ENCODE data around the gene NRIP1. TPM values are rescaled to one million over a fixed set of nuclear protein-coding genes. Genes with fewer than 3 reads are reported as not detected.

NRIP1 gene
- total RNA-seq, 1 experiment from 2014 or later: 29.6 TPM

DNA sequence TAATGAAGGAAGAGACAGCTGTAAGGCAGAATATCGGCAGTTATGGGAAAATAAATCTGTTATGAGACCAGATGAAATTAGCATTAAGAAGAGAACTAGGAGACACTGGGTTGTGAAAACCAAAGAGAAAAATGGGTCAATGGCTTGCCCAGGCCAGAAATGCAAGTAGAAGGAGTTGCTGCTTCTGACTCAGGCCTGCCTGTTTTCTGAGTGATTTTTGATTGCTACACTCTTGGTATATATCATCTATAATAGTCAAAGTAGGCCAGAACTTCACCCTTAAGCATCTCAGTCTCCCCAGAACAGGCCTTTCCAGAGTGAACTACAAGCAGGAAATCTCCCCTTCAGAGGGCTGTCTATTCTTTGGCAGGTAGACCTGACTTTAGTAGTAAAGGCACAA is 107.0 kb downstream of the NRIP1 start:
- Histone ChIP-seq H3K36me3 (ENCODE audit: control insufficient read depth in 1 of 2, insufficient read depth in 2 of 2, low read length in 2 of 2) (no peaks in the 10 kb centered on the region), H3K4me1 (ENCODE audit: control insufficient read depth in 1 of 2, insufficient read depth in 2 of 2, low read length in 2 of 2) (peaks cover 0 to 4% of the 10 kb centered on the region in 2 experiments; a peak in 1 of 4 replicates), H3K79me2 (ENCODE audit: insufficient read depth, low read length) (no peaks in the 10 kb centered on the region), H2AFZ (ENCODE audit: low read depth, low read length, poor library complexity, severe bottlenecking) (no peak overlapping the region), H3K9me2 (ENCODE audit: insufficient read depth) (no peaks in the 10 kb centered on the region), H3K27ac (ENCODE audit: low read depth, low read length) (no peak overlapping the region), H3K4me3 (replicated peaks in 1 of 2; ENCODE audit: low read depth in 1 of 2, low read length in 2 of 2) (no peak overlapping the region), H3K9me3 (ENCODE audit: control insufficient read depth in 1 of 2, insufficient read depth in 1 of 2, low read depth in 1 of 2, low read length in 2 of 2) (no peaks in the 10 kb centered on the region), H3K9ac (ENCODE audit: low read length) (no peak overlapping the region), H4K20me1 (ENCODE audit: insufficient read depth) (no peaks in the 10 kb centered on the region), H3K27me3 (ENCODE audit: insufficient read depth, low read length) (no peaks in the 10 kb centered on the region), H3K4me2 (ENCODE audit: low read length) (no peak overlapping the region)
- TF ChIP-seq YY1 (IDR thresholded peaks at IDR 0.05; ENCODE audit: extremely low read depth, insufficient replicate concordance, low read depth, low read length) (no peak), CBX3 (IDR thresholded peaks at IDR 0.05; ENCODE audit: low read depth) (no peak), ELF1 (IDR thresholded peaks at IDR 0.05; ENCODE audit: borderline replicate concordance, low read depth) (no peak), CEBPB (IDR thresholded peaks at IDR 0.05; ENCODE audit: low read depth) (no peak), EZH2 (IDR thresholded peaks at IDR 0.05) (no peak)
- TF ChIP-seq, protein P1, sequence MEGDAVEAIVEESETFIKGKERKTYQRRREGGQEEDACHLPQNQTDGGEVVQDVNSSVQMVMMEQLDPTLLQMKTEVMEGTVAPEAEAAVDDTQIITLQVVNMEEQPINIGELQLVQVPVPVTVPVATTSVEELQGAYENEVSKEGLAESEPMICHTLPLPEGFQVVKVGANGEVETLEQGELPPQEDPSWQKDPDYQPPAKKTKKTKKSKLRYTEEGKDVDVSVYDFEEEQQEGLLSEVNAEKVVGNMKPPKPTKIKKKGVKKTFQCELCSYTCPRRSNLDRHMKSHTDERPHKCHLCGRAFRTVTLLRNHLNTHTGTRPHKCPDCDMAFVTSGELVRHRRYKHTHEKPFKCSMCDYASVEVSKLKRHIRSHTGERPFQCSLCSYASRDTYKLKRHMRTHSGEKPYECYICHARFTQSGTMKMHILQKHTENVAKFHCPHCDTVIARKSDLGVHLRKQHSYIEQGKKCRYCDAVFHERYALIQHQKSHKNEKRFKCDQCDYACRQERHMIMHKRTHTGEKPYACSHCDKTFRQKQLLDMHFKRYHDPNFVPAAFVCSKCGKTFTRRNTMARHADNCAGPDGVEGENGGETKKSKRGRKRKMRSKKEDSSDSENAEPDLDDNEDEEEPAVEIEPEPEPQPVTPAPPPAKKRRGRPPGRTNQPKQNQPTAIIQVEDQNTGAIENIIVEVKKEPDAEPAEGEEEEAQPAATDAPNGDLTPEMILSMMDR (IDR thresholded peaks at IDR 0.05 in 2 of 3, conservative IDR thresholded peaks at IDR 0.05 in 1 of 3; ENCODE audit: borderline replicate concordance in 1 of 3, insufficient read depth in 1 of 3, low read depth in 2 of 3, low read length in 2 of 3): no peak
- RAD21 ChIA-PET (ENCODE audit: low non-redundant PET in 1 of 2, low total read pairs in 2 of 2, uncharacterized antibody in 2 of 2, unreplicated experiment in 2 of 2): no interaction called here
- no TSS peak for BruUV-seq (replicated peaks)
- DNase-seq (ENCODE audit: low read depth, low spot score) (no peak), ATAC-seq (no peak)
- intact Hi-C loops (cut with micrococcal nuclease): no loop called here
- POLR2A ChIA-PET: no interaction called here
- CTCF ChIA-PET: no interaction called here

- TF ChIP-seq RAD21 (IDR thresholded peaks at IDR 0.05; ENCODE audit: low read depth) (no peak), ATF3 (IDR thresholded peaks at IDR 0.05) (no peak)
- H3K9me3 ChIP-seq (ENCODE audit: control insufficient read depth in 1 of 2, insufficient read depth in 1 of 2, low read depth in 1 of 2, low read length in 2 of 2): no peaks in the 10 kb centered on the region
- H3K27ac ChIP-seq (ENCODE audit: low read depth, low read length): no peak overlapping the region
- ChIA-PET RAD21 (ENCODE audit: low non-redundant PET in 1 of 2, low total read pairs in 2 of 2, uncharacterized antibody in 2 of 2, unreplicated experiment in 2 of 2) (no interaction called here), CTCF (no interaction called here), POLR2A (no interaction called here)
- no peak overlapping the region for H3K4me2 ChIP-seq (ENCODE audit: low read length)
- no peaks in the 10 kb centered on the region for H3K27me3 ChIP-seq (ENCODE audit: insufficient read depth, low read length)
- H3K9me2 ChIP-seq (ENCODE audit: insufficient read depth): no peaks in the 10 kb centered on the region
- no peaks in the 10 kb centered on the region for H4K20me1 ChIP-seq (ENCODE audit: insufficient read depth)
- H3K9ac ChIP-seq (ENCODE audit: low read length): no peak overlapping the region
- ATAC-seq (no peak), DNase-seq (ENCODE audit: low read depth, low spot score) (no peak)
- H3K4me1 ChIP-seq (ENCODE audit: control insufficient read depth in 1 of 2, insufficient read depth in 2 of 2, low read length in 2 of 2): peaks cover 0 to 4% of the 10 kb centered on the region in 2 experiments; a peak in 1 of 4 replicates
- intact Hi-C loops (cut with micrococcal nuclease): no loop called here
- no TSS peak for BruUV-seq (replicated peaks)
- no peaks in the 10 kb centered on the region for H3K79me2 ChIP-seq (ENCODE audit: insufficient read depth, low read length)
- no peak overlapping the region for H3K4me3 ChIP-seq (replicated peaks in 1 of 2; ENCODE audit: low read depth in 1 of 2, low read length in 2 of 2)
- no peaks in the 10 kb centered on the region for H3K36me3 ChIP-seq (ENCODE audit: control insufficient read depth in 1 of 2, insufficient read depth in 2 of 2, low read length in 2 of 2)
- no peak overlapping the region for H2AFZ ChIP-seq (ENCODE audit: low read depth, low read length, poor library complexity, severe bottlenecking)
Observed at GRCh38 chr21:14956807-14957206, 108.0 kb downstream of the NRIP1 start.

Measured in HCT116 (cell line).